Calu3 (cell line): ENCODE measurements around the gene ANXA11. TPM values are rescaled to one million over a fixed set of nuclear protein-coding genes. Genes with fewer than 3 reads are reported as not detected.

Experiments used
- BruUV-seq: library from RNA; stranded (reverse); fragments of 400-500 nt; replicated peaks from 2 replicates; lab custom pipeline; 2021; lab: Mats Ljungman, UMichigan
- CTCF ChIA-PET: fragments of 300-600 bp; sonication (Branson Sonifier 250); formaldehyde crosslinking; loops from one replicate; lab custom pipeline; 2022; ENCODE audit warnings: antibody characterized with exemption; lab: Charles Lee
- DNase-seq: peaks from one replicate; pipeline ENCODE4 v3.0.0; 2022
- H3K27ac Mint-ChIP-seq: one replicate; pipeline ENCODE4 v1.8.0; 2022; ENCODE audit warnings: mixed read lengths; ENCODE audit not compliant: unreplicated experiment
- H3K27me3 Mint-ChIP-seq: one replicate; pipeline ENCODE4 v1.8.0; 2022; ENCODE audit warnings: mixed read lengths; ENCODE audit not compliant: unreplicated experiment
- H3K36me3 Mint-ChIP-seq: one replicate; pipeline ENCODE4 v1.8.0; 2022; ENCODE audit warnings: mild to moderate bottlenecking, moderate library complexity, mixed read lengths; ENCODE audit not compliant: insufficient read depth, unreplicated experiment
- H3K4me1 Mint-ChIP-seq: one replicate; pipeline ENCODE4 v1.8.0; 2022; ENCODE audit warnings: mild to moderate bottlenecking, low read depth, mixed read lengths; ENCODE audit not compliant: unreplicated experiment
- H3K4me3 Mint-ChIP-seq: one replicate; pipeline ENCODE4 v1.8.0; 2022; ENCODE audit warnings: mild to moderate bottlenecking, low read depth, moderate library complexity, mixed read lengths; ENCODE audit not compliant: unreplicated experiment
- H3K9me3 Mint-ChIP-seq: one replicate; pipeline ENCODE4 v1.8.0; 2022; ENCODE audit warnings: low read depth, mixed read lengths; ENCODE audit not compliant: unreplicated experiment
- intact Hi-C: fragments of 100-400 bp; cut with micrococcal nuclease; formaldehyde crosslinking; loops from one replicate; pipeline ENCODE4 v1.10.0; 2022; ENCODE audit not compliant: unreplicated experiment
- total RNA-seq: library from RNA; stranded (reverse); gene quantifications from 2 replicates; pipeline ENCODE4 v1.2.3, GENCODE V29; 2022
- TF ChIP-seq, protein P1 (sequence below): fragments of 200-600 bp; IDR thresholded peaks from one replicate; pipeline ENCODE4 v1.8.0; 2022; ENCODE audit warnings: antibody characterized with exemption; ENCODE audit not compliant: unreplicated experiment

Gene ANXA11
- total RNA-seq, 1 experiment from 2014 or later = 835 TPM

DNA sequence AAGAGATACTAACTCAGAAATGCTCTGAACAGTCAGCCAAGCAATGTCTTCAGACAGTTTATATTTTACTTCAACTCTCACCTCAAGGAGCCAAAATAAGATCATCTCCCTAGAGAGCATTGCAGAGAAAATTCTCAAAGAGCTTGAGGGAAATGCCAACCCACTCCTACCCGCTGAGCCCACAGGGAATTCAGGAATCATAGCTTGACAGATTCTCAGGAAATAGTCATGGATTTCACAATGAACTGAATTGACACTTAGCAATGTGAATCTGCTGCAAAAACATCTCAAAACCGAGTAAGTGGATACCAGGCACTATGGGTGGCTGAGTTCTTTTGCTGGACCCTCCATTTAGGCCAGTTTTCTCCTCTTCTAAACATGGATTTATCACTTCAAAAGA lies 82.6 kb downstream of the ANXA11 start:
- CTCF ChIA-PET = interaction anchor here (0.7 kb wide), 1 partner anchor 15 kb away, joined by 5 read pairs; no protein-coding TSS in a partner anchor
- Mint-ChIP-seq H3K27me3 (peaks cover 67% of the 10 kb centered on the region), H3K4me3 (no peak overlapping the region), H3K9me3 (no peaks in the 10 kb centered on the region), H3K4me1 (no peaks in the 10 kb centered on the region), H3K27ac (no peak overlapping the region), H3K36me3 (no peaks in the 10 kb centered on the region)
- intact Hi-C loops = loop anchor here (10.0 kb wide), 1 partner anchor 208 kb away; no protein-coding TSS in a partner anchor
- no TSS peak for BruUV-seq
- TF ChIP-seq, protein P1, sequence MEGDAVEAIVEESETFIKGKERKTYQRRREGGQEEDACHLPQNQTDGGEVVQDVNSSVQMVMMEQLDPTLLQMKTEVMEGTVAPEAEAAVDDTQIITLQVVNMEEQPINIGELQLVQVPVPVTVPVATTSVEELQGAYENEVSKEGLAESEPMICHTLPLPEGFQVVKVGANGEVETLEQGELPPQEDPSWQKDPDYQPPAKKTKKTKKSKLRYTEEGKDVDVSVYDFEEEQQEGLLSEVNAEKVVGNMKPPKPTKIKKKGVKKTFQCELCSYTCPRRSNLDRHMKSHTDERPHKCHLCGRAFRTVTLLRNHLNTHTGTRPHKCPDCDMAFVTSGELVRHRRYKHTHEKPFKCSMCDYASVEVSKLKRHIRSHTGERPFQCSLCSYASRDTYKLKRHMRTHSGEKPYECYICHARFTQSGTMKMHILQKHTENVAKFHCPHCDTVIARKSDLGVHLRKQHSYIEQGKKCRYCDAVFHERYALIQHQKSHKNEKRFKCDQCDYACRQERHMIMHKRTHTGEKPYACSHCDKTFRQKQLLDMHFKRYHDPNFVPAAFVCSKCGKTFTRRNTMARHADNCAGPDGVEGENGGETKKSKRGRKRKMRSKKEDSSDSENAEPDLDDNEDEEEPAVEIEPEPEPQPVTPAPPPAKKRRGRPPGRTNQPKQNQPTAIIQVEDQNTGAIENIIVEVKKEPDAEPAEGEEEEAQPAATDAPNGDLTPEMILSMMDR = no peak
- no peak for DNase-seq

DNA sequence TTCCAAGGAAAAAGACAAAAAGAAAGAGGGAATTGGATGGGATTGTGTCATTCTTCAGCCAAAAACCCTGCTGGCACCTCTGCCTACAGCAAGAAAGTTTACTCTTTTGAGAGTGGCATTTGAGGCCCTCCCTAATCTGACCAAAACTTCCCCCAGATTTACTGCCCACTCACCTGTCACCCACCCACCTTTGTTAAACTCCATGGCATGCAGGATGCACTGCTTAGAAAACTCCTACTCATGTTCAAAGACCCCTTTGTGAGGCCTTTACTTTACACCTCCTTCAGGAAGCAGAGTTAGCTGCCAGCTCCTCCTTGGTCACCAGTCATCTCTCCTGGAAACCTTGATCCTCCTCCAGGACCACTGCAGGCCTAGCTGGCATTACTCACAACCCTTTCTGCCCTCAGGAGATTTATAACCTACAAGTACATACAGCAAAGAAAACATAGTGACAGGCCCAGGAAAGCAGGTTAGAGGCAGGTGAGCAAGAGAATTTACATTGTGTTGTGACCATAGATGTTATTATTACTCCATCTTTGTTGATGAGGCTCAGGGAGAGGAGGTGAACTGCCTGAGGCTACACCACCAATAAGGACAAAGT lies 83.1 kb downstream of the ANXA11 start:
- Mint-ChIP-seq H3K27me3 (peaks cover 62% of the 10 kb centered on the region), H3K36me3 (no peaks in the 10 kb centered on the region), H3K4me1 (no peaks in the 10 kb centered on the region), H3K27ac (no peak overlapping the region), H3K9me3 (no peaks in the 10 kb centered on the region), H3K4me3 (no peak overlapping the region)
- no peak for DNase-seq
- intact Hi-C loops = loop anchor here (10.0 kb wide), 1 partner anchor 207 kb away; no protein-coding TSS in a partner anchor
- no TSS peak for BruUV-seq
- TF ChIP-seq, protein P1 = no peak
- CTCF ChIA-PET = no interaction called here

DNA sequence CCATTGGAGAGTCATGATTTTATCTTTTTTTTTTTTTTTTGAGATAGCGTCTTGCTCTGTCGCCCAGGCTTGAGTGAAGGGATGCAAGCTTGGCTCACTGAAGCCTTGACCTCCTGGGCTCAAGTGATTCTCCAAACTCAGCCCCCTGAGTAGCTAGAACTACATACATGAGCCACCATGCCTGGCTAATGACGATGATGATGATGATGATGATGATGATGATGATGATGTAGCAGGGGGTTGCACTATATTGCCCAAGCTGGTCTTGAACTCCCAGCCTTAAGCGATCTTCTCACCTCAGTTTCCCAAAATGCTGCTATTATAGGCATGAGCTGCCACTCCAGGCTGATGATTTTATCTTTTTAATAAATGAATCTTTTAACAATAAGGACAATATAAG lies 86.7 kb downstream of the ANXA11 start:
- CTCF ChIA-PET = interaction anchor here (0.7 kb wide), 1 partner anchor 9 kb away, joined by 3 read pairs; no protein-coding TSS in a partner anchor
- no peak overlapping the region for H3K4me3 Mint-ChIP-seq
- H3K9me3 Mint-ChIP-seq = no peaks in the 10 kb centered on the region
- no peaks in the 10 kb centered on the region for H3K36me3 Mint-ChIP-seq
- intact Hi-C loops = no loop called here
- H3K27ac Mint-ChIP-seq = no peak overlapping the region
- no TSS peak for BruUV-seq
- no peak for DNase-seq
- TF ChIP-seq, protein P1 = no peak
- H3K4me1 Mint-ChIP-seq = no peaks in the 10 kb centered on the region
- H3K27me3 Mint-ChIP-seq = peaks cover 47% of the 10 kb centered on the region

GRCh38 chr10:80110986-80111385 lies 94.4 kb downstream of the ANXA11 start:
- intact Hi-C loops = no loop called here
- peak overlapping the region; percentile 32 for H3K4me3 Mint-ChIP-seq
- peaks cover 4% of the 10 kb centered on the region for H3K9me3 Mint-ChIP-seq
- H3K27me3 Mint-ChIP-seq = peaks cover 34% of the 10 kb centered on the region
- peaks cover 16% of the 10 kb centered on the region for H3K4me1 Mint-ChIP-seq
- no peak overlapping the region for H3K27ac Mint-ChIP-seq
- no peak for DNase-seq
- H3K36me3 Mint-ChIP-seq = no peaks in the 10 kb centered on the region
- CTCF ChIA-PET = interaction anchor here (0.6 kb wide), 1 partner anchor 32 kb away, joined by 3 read pairs; no protein-coding TSS in a partner anchor
- TF ChIP-seq, protein P1 = no peak
- BruUV-seq = no TSS peak
